C4-2B (cell line): ENCODE data around the gene ATP5ME.
"Not testable (repeated sequence)": the region's sequence is repeated elsewhere in the genome, so short reads cannot be mapped to it uniquely, and the experiment has no call there.

ENCODE experiments used
- H3K27ac ChIP-seq: fragments of 450-650 bp; 2 replicates; pipeline ENCODE4 v1.5.1; 2017
- CTCF ChIP-seq: fragments of 450-650 bp; conservative IDR thresholded peaks from 2 replicates; pipeline ENCODE4 v1.5.1; 2017; ENCODE audit warnings: mild to moderate bottlenecking
- ZFX ChIP-seq: fragments of 450-650 bp; IDR thresholded peaks from 2 replicates; pipeline ENCODE4 v1.6.1; 2017

Gene ATP5ME

GRCh38 chr4:675980-676870, 2.1 kb upstream of the ATP5ME start:
- no peak overlapping the region; the same call in 1 of the 2 replicates for H3K27ac ChIP-seq
- TF ChIP-seq ZFX (no peak), CTCF (no peak)

- TF ChIP-seq ZFX (no peak; the same call in 1 of the 2 replicates), CTCF (no peak)
- H3K27ac ChIP-seq: peak overlapping the region; percentile 97
Measured at GRCh38 chr4:675036-675882, 1.2 kb upstream of the ATP5ME start.

- peak overlapping the region; percentile 97 for H3K27ac ChIP-seq
- TF ChIP-seq ZFX (peak; percentile 45; the same call in 1 of the 2 replicates), CTCF (no peak)
Measured at GRCh38 chr4:673349-674091, 556 bp downstream of the ATP5ME start.

GRCh38 chr4:671769-672168, 2.3 kb downstream of the ATP5ME start:
- no peak overlapping the region for H3K27ac ChIP-seq
- TF ChIP-seq CTCF (no peak), ZFX (no peak)

- not testable (repeated sequence) for H3K27ac ChIP-seq
Measured at GRCh38 chr4:669806-670559, 4.1 kb downstream of the ATP5ME start.

GRCh38 chr4:668219-668618, 5.9 kb downstream of the ATP5ME start:
- not testable (repeated sequence) for H3K27ac ChIP-seq

GRCh38 chr4:667545-667925, 6.5 kb downstream of the ATP5ME start:
- TF ChIP-seq CTCF (no peak), ZFX (no peak)
- no peak overlapping the region for H3K27ac ChIP-seq
